Muscle of leg (tissue), 16 donors: ENCODE results near the gene TMEM263. TPM values are rescaled to one million over a fixed set of nuclear protein-coding genes. Genes with fewer than 3 reads are reported as not detected.

Source experiments
- DNase-seq: peaks from one replicate; pipeline ENCODE4 v3.0.0; 2013
- H3K27ac ChIP-seq: one replicate; pipeline ENCODE4 v1.5.1; 2013; ENCODE audit warnings: mild to moderate bottlenecking, low read length, control low read depth
- H3K27me3 ChIP-seq: one replicate; pipeline ENCODE4 v1.6.1; 2013; ENCODE audit warnings: low read length; ENCODE audit not compliant: control insufficient read depth, insufficient read depth
- H3K36me3 ChIP-seq: one replicate; pipeline ENCODE4 v1.6.1; 2013; ENCODE audit warnings: low read length; ENCODE audit not compliant: control insufficient read depth, insufficient read depth
- H3K4me1 ChIP-seq: one replicate; pipeline ENCODE4 v1.6.1; 2013; ENCODE audit warnings: low read length; ENCODE audit not compliant: control insufficient read depth, insufficient read depth
- H3K4me3 ChIP-seq: one replicate; pipeline ENCODE4 v1.5.1; 2013; ENCODE audit warnings: low read length, control low read depth
- H3K9me3 ChIP-seq: replicated peaks from 2 replicates; pipeline ENCODE4 v1.6.1; 2013; ENCODE audit warnings: low read depth, low read length; ENCODE audit not compliant: control insufficient read depth
- WGBS: methylation state at CpG from one replicate; pipeline ENCODE4 v1.1.5; 2013; ENCODE audit warnings: missing lambda C conversion rate; ENCODE audit not compliant: insufficient coverage; 5-methylcytosine and 5-hydroxymethylcytosine counted together
- long read RNA-seq, 11 donors: transcript quantifications; one replicate each; lab custom pipeline, GENCODE V29; 2026
- polyA plus RNA-seq, 8 donors: library from polyadenylated mRNA; unstranded; fragments of 120-200 nt; gene quantifications; one replicate each; pipeline versions ENCODE4 v1.2.1 to v1.2.3, GENCODE V29; 2013; ENCODE audit warnings: inconsistent platforms in 1 of 8, low replicate concordance in 1 of 8; ENCODE audit not compliant: insufficient read length in 8 of 8, insufficient read depth in 1 of 8
- total RNA-seq: library from RNA; stranded (reverse); fragments of 120-200 nt; gene quantifications from one replicate; pipeline ENCODE4 v1.2.4, GENCODE V29; 2013

Gene TMEM263
- total RNA-seq (51.4 TPM), polyA plus RNA-seq (10 to 100 TPM; 44.6 to 89.3 (median 62.8) TPM)
- long read RNA-seq, donor 1, partial matches to known transcripts, result 0 of 8 reads
- long read RNA-seq, donor 1, other reads (novel, unspliced or antisense), result 0 of 8 reads
- long read RNA-seq, donor 2, partial matches to known transcripts, result 0 of 3 reads
- long read RNA-seq, donor 2, other reads (novel, unspliced or antisense), result 0 of 3 reads
- long read RNA-seq, donor 3, partial matches to known transcripts, result 0 of 10 reads
- long read RNA-seq, donor 3, other reads (novel, unspliced or antisense), result 0 of 10 reads
- long read RNA-seq, donor 4, transcript TMEM263-201 (4 exons, 3,362 nt), result major isoform, 5 of 8 reads
- long read RNA-seq, donor 4, partial matches to known transcripts, result 0 of 8 reads
- long read RNA-seq, donor 4, other reads (novel, unspliced or antisense), result 0 of 8 reads
- long read RNA-seq, donor 5, transcript TMEM263-204 (3 exons, 3,349 nt), result minor isoform, 12 of 44 reads
- long read RNA-seq, donor 5, transcript TMEM263-201 (4 exons, 3,362 nt), result major isoform, 25 of 44 reads
- long read RNA-seq, donor 5, partial matches to known transcripts, result 0 of 44 reads
- long read RNA-seq, donor 5, other reads (novel, unspliced or antisense), result 0 of 44 reads
- long read RNA-seq, donor 6, transcript TMEM263-201 (4 exons, 3,362 nt), result minor isoform, 8 of 29 reads
- long read RNA-seq, donor 6, transcript TMEM263-204 (3 exons, 3,349 nt), result major isoform, 9 of 29 reads
- long read RNA-seq, donor 6, partial matches to known transcripts, result 9 of 29 reads
- long read RNA-seq, donor 6, other reads (novel, unspliced or antisense), result 0 of 29 reads
- long read RNA-seq, donor 7, transcript TMEM263-201 (4 exons, 3,362 nt), result major isoform, 15 of 34 reads
- long read RNA-seq, donor 7, partial matches to known transcripts, result 15 of 34 reads
- long read RNA-seq, donor 7, other reads (novel, unspliced or antisense), result 0 of 34 reads
- long read RNA-seq, donor 8, transcript TMEM263-201 (4 exons, 3,362 nt), result major isoform, 6 of 16 reads
- long read RNA-seq, donor 8, transcript TMEM263-204 (3 exons, 3,349 nt), result major isoform, 6 of 16 reads
- long read RNA-seq, donor 8, partial matches to known transcripts, result 0 of 16 reads
- long read RNA-seq, donor 8, other reads (novel, unspliced or antisense), result 0 of 16 reads
- long read RNA-seq, donor 9, partial matches to known transcripts, result 69 of 77 reads
- long read RNA-seq, donor 9, other reads (novel, unspliced or antisense), result 0 of 77 reads
- long read RNA-seq, donor 10, transcript TMEM263-201 (4 exons, 3,362 nt), result minor isoform, 12 of 108 reads
- long read RNA-seq, donor 10, transcript TMEM263-204 (3 exons, 3,349 nt), result major isoform, 17 of 108 reads
- long read RNA-seq, donor 10, partial matches to known transcripts, result 76 of 108 reads
- long read RNA-seq, donor 10, other reads (novel, unspliced or antisense), result 0 of 108 reads
- long read RNA-seq, donor 11, transcript TMEM263-204 (3 exons, 3,349 nt), result minor isoform, 9 of 20 reads
- long read RNA-seq, donor 11, transcript TMEM263-201 (4 exons, 3,362 nt), result major isoform, 10 of 20 reads
- long read RNA-seq, donor 11, partial matches to known transcripts, result 0 of 20 reads
- long read RNA-seq, donor 11, other reads (novel, unspliced or antisense), result 0 of 20 reads

DNA sequence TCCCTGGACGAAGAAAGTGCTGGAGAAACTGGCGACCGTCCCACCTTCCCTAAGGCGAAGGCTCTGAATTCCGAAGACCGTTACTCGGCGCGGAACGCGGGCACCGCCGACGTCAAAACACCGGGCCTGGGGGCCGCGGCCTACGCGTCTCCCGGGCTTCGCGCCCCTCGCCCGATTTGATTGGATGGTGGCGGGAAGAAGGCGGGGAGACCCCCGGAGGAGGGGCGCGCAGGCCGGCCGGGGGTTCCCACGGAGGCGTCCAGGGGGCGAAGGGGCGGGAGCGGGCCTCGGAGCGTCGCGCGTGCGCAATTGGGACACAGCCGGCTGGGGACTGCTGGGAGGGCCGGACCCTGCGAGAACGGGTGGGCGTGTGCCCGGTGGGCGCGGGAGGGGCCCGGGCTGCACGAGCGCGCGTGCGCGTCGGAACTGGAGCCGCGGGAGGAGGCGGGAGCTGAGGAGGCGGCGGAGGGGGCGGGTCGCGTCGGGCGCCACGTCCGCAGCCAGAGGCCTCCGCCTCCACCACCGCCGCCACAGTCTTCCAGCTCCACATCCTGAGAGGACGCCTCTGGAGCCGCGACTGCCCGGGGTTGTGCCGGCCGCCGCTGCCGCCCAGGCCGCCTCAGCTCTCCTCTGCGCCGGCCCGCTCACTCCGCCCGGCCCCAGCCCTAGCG lies at the start of gene TMEM263:
TMEM263 (plus strand) TSS at position 531 of the 671 bp plus-strand sequence. CDS start 11,210 bp downstream, outside the sequence.
- under 1% methylated on average over 67 of the region's 88 CpGs for WGBS
- H3K4me3 ChIP-seq, result peak within 1 kb of the TSS; percentile 96
- H3K4me1 ChIP-seq, result peaks cover 6% of the 10 kb centered on the region
- peak; percentile 99 for DNase-seq
- H3K27me3 ChIP-seq, result no peaks in the 10 kb centered on the region
- H3K9me3 ChIP-seq, result no peaks in the 10 kb centered on the region
- peak within 1 kb of the TSS; percentile 99 for H3K27ac ChIP-seq
- peaks cover 5% of the 10 kb centered on the region for H3K36me3 ChIP-seq

GRCh38 chr12:106906715-106907114 lies 49.0 kb upstream of the TMEM263 start:
- H3K27ac ChIP-seq, result no peak overlapping the region
- peaks cover 18% of the 10 kb centered on the region for H3K27me3 ChIP-seq
- H3K9me3 ChIP-seq, result peaks cover 2% of the 10 kb centered on the region
- no peaks in the 10 kb centered on the region for H3K36me3 ChIP-seq
- DNase-seq, result no peak
- H3K4me1 ChIP-seq, result peaks cover 7% of the 10 kb centered on the region
- H3K4me3 ChIP-seq, result no peak overlapping the region
- no CpG with 5 or more reads among the region's 2 CpGs for WGBS

DNA sequence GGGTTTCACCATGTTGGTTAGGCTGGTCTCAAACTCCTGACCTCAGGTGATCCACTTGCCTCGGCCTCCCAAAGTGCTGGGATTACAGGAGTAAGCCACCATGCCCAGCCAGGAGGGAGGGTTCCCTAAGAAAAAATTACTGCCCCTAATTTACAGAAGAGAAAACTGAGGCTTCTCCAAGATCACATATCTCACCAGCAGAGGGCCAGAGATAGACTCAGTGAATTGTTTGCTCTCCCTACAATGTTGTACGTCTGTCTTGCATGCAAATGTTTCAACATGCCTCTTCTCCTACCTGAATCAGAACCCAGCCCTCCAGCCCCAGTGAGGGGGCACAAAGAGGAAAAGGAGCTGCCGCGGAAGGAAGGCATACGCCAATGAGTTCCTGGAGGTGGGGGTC lies 48.3 kb upstream of the TMEM263 start:
- no peak for DNase-seq
- Histone ChIP-seq H3K4me1 (peaks cover 7% of the 10 kb centered on the region), H3K27me3 (peaks cover 19% of the 10 kb centered on the region), H3K9me3 (peaks cover 2% of the 10 kb centered on the region), H3K36me3 (no peaks in the 10 kb centered on the region), H3K27ac (no peak overlapping the region), H3K4me3 (no peak overlapping the region)
- WGBS, result 70% methylated on average over 2 of the region's 5 CpGs

DNA sequence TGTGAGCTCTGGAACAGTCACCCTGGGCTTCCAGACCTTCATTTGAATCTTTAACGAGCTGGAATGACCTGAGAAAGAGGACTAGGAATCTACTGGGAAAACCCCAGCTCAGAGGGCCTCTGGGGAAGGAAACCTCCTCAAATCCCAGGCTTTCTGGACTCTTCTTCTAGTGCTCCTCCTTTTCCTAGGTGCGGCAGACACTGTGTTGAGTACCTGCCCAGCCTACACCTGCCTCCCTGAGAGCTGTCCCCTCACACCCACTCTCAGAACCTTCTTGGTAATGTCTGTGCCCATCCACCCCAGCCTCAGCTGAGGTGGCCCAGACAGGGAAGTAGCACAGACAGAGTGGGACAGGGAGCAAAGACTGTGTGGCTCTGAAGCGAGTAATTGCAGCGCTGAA lies 47.9 kb upstream of the TMEM263 start:
- H3K27ac ChIP-seq, result no peak overlapping the region
- 56% methylated on average over 2 of the region's 4 CpGs for WGBS

GRCh38 chr12:106908561-106908960 lies 47.1 kb upstream of the TMEM263 start:
- Histone ChIP-seq H3K9me3 (peaks cover 2% of the 10 kb centered on the region), H3K4me1 (no peaks in the 10 kb centered on the region), H3K27ac (no peak overlapping the region), H3K4me3 (no peak overlapping the region), H3K36me3 (no peaks in the 10 kb centered on the region), H3K27me3 (peaks cover 13% of the 10 kb centered on the region)
- 50% methylated on average over 1 of the region's 3 CpGs for WGBS
- DNase-seq, result no peak

More for the DNA sequence above, 47.9 kb upstream of the TMEM263 start:
- H3K4me1 ChIP-seq, result peaks cover 6% of the 10 kb centered on the region
- H3K4me3 ChIP-seq, result no peak overlapping the region
- DNase-seq, result no peak
- H3K36me3 ChIP-seq, result no peaks in the 10 kb centered on the region
- H3K27me3 ChIP-seq, result peaks cover 19% of the 10 kb centered on the region
- H3K9me3 ChIP-seq, result peaks cover 2% of the 10 kb centered on the region

GRCh38 chr12:106910202-106910601 lies 45.5 kb upstream of the TMEM263 start:
- Histone ChIP-seq H3K36me3 (no peaks in the 10 kb centered on the region), H3K9me3 (peaks cover 2% of the 10 kb centered on the region), H3K27ac (no peak overlapping the region), H3K4me3 (no peak overlapping the region), H3K27me3 (peaks cover 13% of the 10 kb centered on the region), H3K4me1 (no peaks in the 10 kb centered on the region)
- no peak for DNase-seq
- WGBS, result no CpG with 5 or more reads among the region's 1 CpG

DNA sequence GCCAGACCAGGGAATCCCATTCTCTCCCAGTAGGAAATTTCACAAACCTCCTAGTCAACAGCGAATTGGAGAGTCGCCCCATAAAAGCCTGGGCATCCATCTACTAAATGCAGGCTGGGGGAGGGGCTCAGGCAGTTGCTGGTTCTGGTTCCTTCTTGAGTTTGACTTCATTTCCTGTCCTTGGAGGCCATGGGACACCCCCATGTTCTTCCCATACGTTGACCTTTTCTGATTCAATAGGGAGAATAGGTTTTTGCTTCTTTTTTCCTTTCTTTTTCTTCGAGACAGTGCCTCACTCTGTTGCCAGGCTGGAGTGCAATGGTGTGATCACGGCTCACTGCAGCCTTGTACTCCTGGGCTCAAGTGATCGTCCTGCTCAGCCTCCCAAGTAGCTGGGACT lies 44.1 kb upstream of the TMEM263 start:
- Histone ChIP-seq H3K4me1 (no peaks in the 10 kb centered on the region), H3K9me3 (peaks cover 2% of the 10 kb centered on the region), H3K4me3 (no peak overlapping the region), H3K27ac (no peak overlapping the region), H3K36me3 (no peaks in the 10 kb centered on the region), H3K27me3 (peaks cover 13% of the 10 kb centered on the region)
- no peak for DNase-seq
- no CpG with 5 or more reads among the region's 6 CpGs for WGBS

GRCh38 chr12:106913456-106913855 lies 42.3 kb upstream of the TMEM263 start:
- Histone ChIP-seq H3K27me3 (peaks cover 8% of the 10 kb centered on the region), H3K4me1 (no peaks in the 10 kb centered on the region), H3K4me3 (no peak overlapping the region), H3K9me3 (no peaks in the 10 kb centered on the region), H3K36me3 (no peaks in the 10 kb centered on the region), H3K27ac (no peak overlapping the region)
- 91% methylated on average over 9 of the region's 10 CpGs for WGBS
- no peak for DNase-seq
